GM15510 (cell line): ENCODE measurements around the gene SRPRB.

Experiments
- POLR2A ChIP-seq: IDR thresholded peaks from 3 replicates; pipeline ENCODE4 v1.6.1; 2011; ENCODE audit warnings: borderline replicate concordance; ENCODE audit not compliant: insufficient read length; ENCODE audit errors: extremely low read depth

The SRPRB gene

DNA sequence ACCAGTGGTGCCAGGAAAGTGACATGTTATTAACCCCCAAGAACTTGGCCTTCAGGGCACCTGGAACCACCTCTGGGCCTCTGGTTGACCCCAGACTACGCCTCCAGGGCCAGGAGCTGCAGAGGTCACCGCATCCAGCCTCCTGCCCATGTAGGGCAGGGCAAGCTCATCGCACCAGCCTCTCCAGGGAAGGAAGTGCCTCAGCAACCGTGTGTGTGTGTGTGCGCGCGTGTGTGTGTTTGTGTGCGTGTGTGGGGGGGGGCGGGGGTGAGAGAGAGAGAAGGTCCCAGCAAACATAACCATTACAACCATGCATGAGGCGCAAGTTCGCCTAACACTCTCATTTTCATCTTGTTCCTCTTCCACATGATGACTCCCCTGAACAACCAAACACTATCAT lies 58.3 kb downstream of the SRPRB start:
- no peak for TF ChIP-seq POLR2A

DNA sequence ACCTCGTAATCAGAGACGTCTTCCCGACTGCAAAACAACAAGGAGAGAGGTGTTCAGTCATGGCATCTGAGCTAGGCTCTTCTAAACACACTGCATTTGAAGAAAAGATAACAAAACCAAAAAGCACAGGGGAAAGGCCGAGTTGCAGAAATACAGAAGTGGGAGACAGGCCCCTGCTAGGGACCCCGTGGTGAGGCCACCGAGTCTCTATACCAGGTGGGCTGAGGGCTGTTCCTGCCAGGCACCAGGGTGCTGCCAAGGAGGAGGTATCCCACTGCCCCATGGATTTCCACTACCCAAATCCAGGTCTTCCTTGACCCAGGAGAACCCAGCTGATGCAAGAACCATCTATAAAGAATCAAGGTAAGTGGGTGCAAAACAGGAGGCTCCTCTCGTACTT lies 59.0 kb downstream of the SRPRB start:
- TF ChIP-seq POLR2A: no peak

- TF ChIP-seq POLR2A: no peak
These were observed 59.7 kb downstream of the SRPRB start for GRCh38 chr3:133865136-133865855.

GRCh38 chr3:133866141-133866540 lies 60.5 kb downstream of the SRPRB start:
- no peak for TF ChIP-seq POLR2A

DNA sequence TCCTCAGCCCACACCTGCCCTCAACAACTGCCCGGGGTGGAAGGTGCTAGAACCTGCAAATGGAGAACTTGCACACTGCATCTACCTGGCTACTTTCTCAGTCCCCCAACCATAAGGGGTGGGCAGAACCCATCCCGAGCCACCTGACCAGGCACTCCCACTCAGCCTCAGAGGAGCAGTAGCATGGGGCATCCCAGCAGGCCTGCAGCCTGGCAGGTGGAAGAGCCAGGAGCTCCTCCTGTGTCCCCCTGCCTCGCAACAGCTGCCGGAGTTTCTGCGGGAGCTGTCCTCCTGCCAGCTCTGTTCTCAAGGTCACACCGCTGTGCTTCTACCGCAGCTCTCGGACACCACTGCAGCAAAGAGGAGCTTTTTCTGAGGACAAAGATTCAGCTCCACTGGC lies 62.6 kb downstream of the SRPRB start:
- no peak for TF ChIP-seq POLR2A

GRCh38 chr3:133868758-133869475 lies 63.3 kb downstream of the SRPRB start:
- TF ChIP-seq POLR2A: no peak

DNA sequence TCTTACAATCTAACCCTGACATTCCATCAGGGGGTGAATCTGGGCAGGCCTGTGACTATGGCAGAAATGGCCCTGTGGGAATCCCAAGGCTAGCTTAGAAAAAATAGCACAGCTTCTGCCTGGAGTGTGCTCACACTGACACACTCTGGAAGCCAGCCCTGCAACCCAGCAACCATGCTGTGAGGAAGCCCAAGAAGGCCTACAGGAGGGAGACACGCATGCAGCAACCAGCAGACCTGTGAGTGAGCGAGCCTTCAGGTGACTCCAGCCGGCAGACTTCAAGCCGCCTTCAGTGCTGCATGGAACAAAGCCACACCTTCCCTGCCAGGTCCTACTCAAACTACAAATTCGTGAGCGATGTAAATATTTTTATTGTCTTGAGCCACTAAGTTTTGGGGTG lies 64.0 kb downstream of the SRPRB start:
- TF ChIP-seq POLR2A: no peak

- no peak for TF ChIP-seq POLR2A
These were observed 65.2 kb downstream of the SRPRB start for GRCh38 chr3:133870822-133871221.
